Gastrocnemius medialis (tissue), 4 donors: ENCODE results near the gene TPRG1. TPM values are rescaled to one million over a fixed set of nuclear protein-coding genes. Genes with fewer than 3 reads are reported as not detected.

ENCODE experiments used
- ATAC-seq, 2 donors: fragments of 150-250 bp; one replicate each; pipeline ENCODE4 v1.9.1; 2016
- DNase-seq, 2 donors: peaks; one replicate each; pipeline ENCODE4 v3.0.0-alpha.2; 2019
- H3K27ac ChIP-seq, 4 donors: fragments of 200-600 bp; sonication (generic); 1 replicate in 1 of 4; 2 replicates in 3 of 4; pipeline ENCODE4 v1.5.1; 2016 to 2018; ENCODE audit warnings: mild to moderate bottlenecking in 2 of 4, moderate library complexity in 1 of 4
- H3K27me3 ChIP-seq, 3 donors: fragments of 200-600 bp; sonication (generic) in 2 of 3; 1 replicate in 1 of 3; 2 replicates in 2 of 3; pipeline versions ENCODE4 v1.5.1 to v1.6.0; 2016 to 2019; ENCODE audit warnings: mild to moderate bottlenecking in 1 of 3, moderate library complexity in 1 of 3
- H3K36me3 ChIP-seq, 2 donors: fragments of 200-600 bp; sonication (generic) in 1 of 2; one replicate each; pipeline ENCODE4 v1.5.1; 2017 to 2018
- H3K4me1 ChIP-seq, 2 donors: fragments of 200-600 bp; sonication (generic) in 1 of 2; one replicate each; pipeline ENCODE4 v1.5.1; 2016 to 2017; ENCODE audit warnings: mild to moderate bottlenecking in 2 of 2
- H3K4me3 ChIP-seq, 4 donors: fragments of 200-600 bp; sonication (generic) in 3 of 4; 1 replicate in 1 of 4; 2 replicates in 3 of 4; pipeline ENCODE4 v1.5.1; 2016 to 2019; ENCODE audit warnings: mild to moderate bottlenecking in 2 of 4
- H3K9me3 ChIP-seq, 3 donors: fragments of 200-600 bp; sonication (generic) in 2 of 3; 1 replicate in 1 of 3; 2 replicates in 2 of 3; pipeline ENCODE4 v1.5.1; 2016 to 2019
- POLR2A ChIP-seq, 2 donors: fragments of 450-650 bp; IDR thresholded peaks; one replicate each; pipeline ENCODE4 v1.6.1; 2017; ENCODE audit warnings: antibody characterized with exemption in 2 of 2, mild to moderate bottlenecking in 2 of 2, moderate library complexity in 2 of 2
- in situ Hi-C, 4 donors: fragments of 200-750 bp; cut with MboI; loops; one replicate each; pipeline versions ENCODE4 v1.15.0 to v1.8.0; 2017; ENCODE audit warnings: low sequenced_read_pairs in 4 of 4
- intact Hi-C: fragments of 100-400 bp; cut with DNase I; formaldehyde crosslinking; loops from one replicate; pipeline ENCODE4 v1.15.1; 2023; ENCODE audit warnings: low total_unique reads
- total RNA-seq, 4 donors: library from RNA; depleted of rRNA; stranded (reverse); fragments of >200 nt; gene quantifications; one replicate each; pipeline versions ENCODE4 v1.1.0 to v1.2.3, GENCODE V29; 2016
- TF ChIP-seq, protein P1 (sequence below), 5 experiments: fragments of 450-650 bp in 3 of 5; fragments of 200-600 bp in 2 of 5; sonication (generic) in 2 of 5; IDR thresholded peaks in 4 of 5; conservative IDR thresholded peaks in 1 of 5; 1 replicate in 4 of 5; 2 replicates in 1 of 5; pipeline ENCODE4 v1.5.1; 2016 to 2019; ENCODE audit warnings: antibody characterized with exemption in 5 of 5, mild to moderate bottlenecking in 3 of 5, moderate library complexity in 3 of 5

TPRG1 gene
- total RNA-seq, 4 donors from 2014 or later, result 2.8 to 9.0 (median 3.2) TPM

DNA sequence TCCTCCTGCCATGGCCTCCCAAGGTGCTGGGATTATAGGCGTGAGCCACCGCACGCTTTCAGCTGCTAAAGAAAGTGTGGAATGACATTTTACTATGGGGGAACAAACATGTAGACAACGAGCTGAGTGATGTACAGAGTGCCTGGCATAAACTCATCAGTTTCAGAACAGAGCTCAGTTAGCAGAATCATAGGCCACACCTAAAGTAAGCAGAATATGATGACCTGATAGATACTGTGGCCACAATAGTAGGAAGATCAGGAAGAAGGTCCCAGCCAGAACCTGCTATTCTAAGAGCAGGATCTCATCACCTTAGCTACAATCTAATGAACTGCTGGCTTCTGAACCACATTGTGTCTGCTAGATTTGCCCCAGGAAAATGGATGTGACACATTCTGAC lies 158.3 kb downstream of the TPRG1 start:
- in situ Hi-C loops (no loop called here), intact Hi-C loops (no loop called here)
- DNase-seq (no peak), ATAC-seq (no peak)
- no peak overlapping the region for H3K27ac ChIP-seq
- TF ChIP-seq, protein P1, sequence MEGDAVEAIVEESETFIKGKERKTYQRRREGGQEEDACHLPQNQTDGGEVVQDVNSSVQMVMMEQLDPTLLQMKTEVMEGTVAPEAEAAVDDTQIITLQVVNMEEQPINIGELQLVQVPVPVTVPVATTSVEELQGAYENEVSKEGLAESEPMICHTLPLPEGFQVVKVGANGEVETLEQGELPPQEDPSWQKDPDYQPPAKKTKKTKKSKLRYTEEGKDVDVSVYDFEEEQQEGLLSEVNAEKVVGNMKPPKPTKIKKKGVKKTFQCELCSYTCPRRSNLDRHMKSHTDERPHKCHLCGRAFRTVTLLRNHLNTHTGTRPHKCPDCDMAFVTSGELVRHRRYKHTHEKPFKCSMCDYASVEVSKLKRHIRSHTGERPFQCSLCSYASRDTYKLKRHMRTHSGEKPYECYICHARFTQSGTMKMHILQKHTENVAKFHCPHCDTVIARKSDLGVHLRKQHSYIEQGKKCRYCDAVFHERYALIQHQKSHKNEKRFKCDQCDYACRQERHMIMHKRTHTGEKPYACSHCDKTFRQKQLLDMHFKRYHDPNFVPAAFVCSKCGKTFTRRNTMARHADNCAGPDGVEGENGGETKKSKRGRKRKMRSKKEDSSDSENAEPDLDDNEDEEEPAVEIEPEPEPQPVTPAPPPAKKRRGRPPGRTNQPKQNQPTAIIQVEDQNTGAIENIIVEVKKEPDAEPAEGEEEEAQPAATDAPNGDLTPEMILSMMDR (IDR thresholded peaks at IDR 0.05 in 4 of 5, conservative IDR thresholded peaks at IDR 0.05 in 1 of 5), result no peak
- TF ChIP-seq POLR2A (IDR thresholded peaks at IDR 0.05), result no peak
- no peaks in the 10 kb centered on the region for H3K9me3 ChIP-seq
- H3K36me3 ChIP-seq, result no peaks in the 10 kb centered on the region
- H3K4me3 ChIP-seq, result no peak overlapping the region
- H3K27me3 ChIP-seq, result no peaks in the 10 kb centered on the region
- H3K4me1 ChIP-seq, result peaks cover 4 to 10% of the 10 kb centered on the region in 2 donors

DNA sequence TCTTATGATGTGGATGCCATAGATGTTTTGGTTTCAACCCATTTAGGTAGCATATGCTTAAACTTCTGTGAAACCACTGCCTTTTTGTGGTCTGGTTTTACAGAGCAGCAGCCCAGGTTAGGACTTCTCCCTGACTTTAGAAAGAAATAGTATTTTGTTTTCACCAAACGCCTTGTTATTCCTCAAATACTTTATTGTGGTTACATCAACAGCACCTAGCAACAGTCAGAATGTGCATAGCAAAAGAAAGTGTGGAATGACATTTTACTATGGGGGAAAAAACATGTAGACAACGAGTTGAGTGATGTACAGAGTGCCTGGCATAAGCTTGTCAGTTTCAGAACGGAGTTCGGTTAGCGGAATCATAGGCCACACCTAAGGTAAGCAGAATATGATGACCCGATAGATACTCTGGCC lies 159.2 kb downstream of the TPRG1 start:
- Histone ChIP-seq H3K36me3 (no peaks in the 10 kb centered on the region), H3K9me3 (no peaks in the 10 kb centered on the region), H3K27ac (no peak overlapping the region), H3K4me3 (no peak overlapping the region), H3K4me1 (peaks cover 0 to under 1% of the 10 kb centered on the region in 2 donors), H3K27me3 (no peaks in the 10 kb centered on the region)
- no peak for ATAC-seq
- intact Hi-C loops (no loop called here), in situ Hi-C loops (no loop called here)
- TF ChIP-seq POLR2A (IDR thresholded peaks at IDR 0.05), result no peak
- TF ChIP-seq, protein P1 (IDR thresholded peaks at IDR 0.05 in 4 of 5, conservative IDR thresholded peaks at IDR 0.05 in 1 of 5), result no peak
- no peak for DNase-seq

DNA sequence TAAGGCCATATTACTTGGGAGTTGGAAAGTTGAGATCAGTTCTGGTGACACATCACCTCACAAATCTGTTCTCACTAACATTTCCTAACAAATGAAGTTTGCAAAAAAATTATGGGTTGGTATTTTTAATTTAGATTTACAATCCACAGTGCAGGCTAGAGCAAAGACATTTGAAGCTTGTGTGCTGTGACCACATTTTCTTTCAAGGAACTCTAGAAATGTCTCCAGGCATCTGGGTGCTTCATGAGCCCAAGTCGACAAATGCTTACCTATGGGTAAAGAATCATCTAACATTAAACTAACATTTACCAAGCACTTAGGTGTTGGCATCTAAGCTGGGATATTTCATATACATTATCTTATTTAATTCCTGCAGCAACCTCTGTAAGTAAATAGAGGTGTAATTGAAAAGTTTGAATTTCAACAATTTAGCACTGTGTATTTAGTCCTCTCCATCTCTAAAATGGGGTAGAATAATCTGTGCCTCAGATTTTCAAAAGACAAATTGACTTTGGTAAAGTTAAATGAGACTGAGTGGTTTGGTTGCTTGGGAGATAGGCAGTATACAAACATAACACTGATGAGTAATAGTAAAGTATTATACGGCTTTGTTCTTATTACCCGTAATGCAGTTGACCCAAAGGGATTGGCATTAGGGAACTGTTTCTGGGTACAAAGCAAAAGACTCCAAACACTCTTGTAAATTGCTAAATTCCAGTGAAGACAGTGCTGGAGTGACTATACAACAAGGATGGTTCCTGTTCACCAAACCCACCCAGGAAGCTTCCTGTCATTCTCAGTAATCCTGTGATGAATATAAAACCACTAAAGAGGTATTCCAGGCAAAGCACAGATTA lies 162.5 kb downstream of the TPRG1 start:
- ATAC-seq, result no peak
- Histone ChIP-seq H3K36me3 (no peaks in the 10 kb centered on the region), H3K27ac (no peak overlapping the region), H3K4me3 (no peak overlapping the region), H3K27me3 (no peaks in the 10 kb centered on the region), H3K9me3 (no peaks in the 10 kb centered on the region), H3K4me1 (peaks cover 17 to 18% of the 10 kb centered on the region in 2 donors)
- TF ChIP-seq, protein P1 (IDR thresholded peaks at IDR 0.05 in 4 of 5, conservative IDR thresholded peaks at IDR 0.05 in 1 of 5), result no peak
- no peak for TF ChIP-seq POLR2A (IDR thresholded peaks at IDR 0.05)
- in situ Hi-C loops (no loop called here), intact Hi-C loops (no loop called here)
- no peak for DNase-seq

DNA sequence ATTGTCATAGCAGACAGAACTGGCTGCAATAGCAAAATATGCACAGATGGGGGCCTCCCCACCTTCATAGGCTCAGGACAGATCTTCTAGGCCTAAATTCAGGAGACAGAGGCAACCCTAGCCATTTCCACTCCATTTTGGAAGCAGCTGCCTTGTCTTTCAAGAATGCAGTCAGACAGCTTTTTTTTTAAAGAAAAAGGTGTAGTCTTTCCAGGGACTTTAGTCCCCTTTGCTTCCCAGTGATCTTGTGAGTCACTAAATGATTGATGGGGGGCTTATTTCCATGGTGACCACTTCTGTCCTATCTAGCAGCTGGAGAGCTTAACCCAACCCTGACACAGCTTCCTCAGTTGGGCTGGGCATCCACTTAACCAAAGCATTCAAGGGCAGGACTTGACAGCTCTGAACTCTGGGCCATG lies 165.9 kb downstream of the TPRG1 start:
- ATAC-seq, result no peak
- in situ Hi-C loops, result no loop called here
- no peak for DNase-seq
- intact Hi-C loops, result loop anchor here (2.0 kb wide), 1 partner anchor 17 kb away; no protein-coding TSS in a partner anchor
- Histone ChIP-seq H3K9me3 (no peaks in the 10 kb centered on the region), H3K36me3 (no peaks in the 10 kb centered on the region), H3K4me1 (peaks cover 23 to 39% of the 10 kb centered on the region in 2 donors), H3K4me3 (no peak overlapping the region), H3K27me3 (no peaks in the 10 kb centered on the region), H3K27ac (peak overlapping the region; percentile 66 to 85 (median 76))
- no peak for TF ChIP-seq POLR2A (IDR thresholded peaks at IDR 0.05)
- TF ChIP-seq, protein P1 (IDR thresholded peaks at IDR 0.05 in 4 of 5, conservative IDR thresholded peaks at IDR 0.05 in 1 of 5), result no peak
